ENCODE measurements around the gene ZNF605. TPM values are rescaled to one million over a fixed set of nuclear protein-coding genes. Genes with fewer than 3 reads are reported as not detected.
"Not testable (repeated sequence)": the region's sequence is repeated elsewhere in the genome, so short reads cannot be mapped to it uniquely, and the experiment has no call there.

The ZNF605 gene
- total RNA-seq, 4 donors from 2014 or later = 3.8 to 23.6 (median 16.7) TPM

- no peaks in the 10 kb centered on the region for H3K36me3 ChIP-seq
- no peaks in the 10 kb centered on the region for H3K9me3 ChIP-seq
- no peaks in the 10 kb centered on the region for H3K27me3 ChIP-seq
- DNase-seq = peak in 1 of 2 donors; percentile 25
- no peaks in the 10 kb centered on the region for H3K4me1 ChIP-seq
- intact Hi-C loops (cut with DNase I; ENCODE audit: low total_unique reads) = no loop called here
- peak overlapping the region; percentile 78 to 90 for H3K27ac ChIP-seq
- peak overlapping the region; percentile 68 to 90 for H3K4me3 ChIP-seq
- TF ChIP-seq CTCF (IDR thresholded peaks at IDR 0.05) = no peak
- no peak for TF ChIP-seq POLR2A (IDR thresholded peaks at IDR 0.05)
Measured at GRCh38 chr12:132886529-132887477, 69.3 kb downstream of the ZNF605 start.

- intact Hi-C loops (cut with DNase I; ENCODE audit: low total_unique reads) = no loop called here
- no peaks in the 10 kb centered on the region for H3K9me3 ChIP-seq
- no peak overlapping the region for H3K4me3 ChIP-seq
- DNase-seq = no peak
- TF ChIP-seq POLR2A (IDR thresholded peaks at IDR 0.05) (no peak), CTCF (IDR thresholded peaks at IDR 0.05) (no peak)
- H3K36me3 ChIP-seq = no peaks in the 10 kb centered on the region
- no peaks in the 10 kb centered on the region for H3K27me3 ChIP-seq
- no peaks in the 10 kb centered on the region for H3K4me1 ChIP-seq
- H3K27ac ChIP-seq = no peak overlapping the region
Measured at GRCh38 chr12:132881818-132882217, 74.3 kb downstream of the ZNF605 start.

DNA sequence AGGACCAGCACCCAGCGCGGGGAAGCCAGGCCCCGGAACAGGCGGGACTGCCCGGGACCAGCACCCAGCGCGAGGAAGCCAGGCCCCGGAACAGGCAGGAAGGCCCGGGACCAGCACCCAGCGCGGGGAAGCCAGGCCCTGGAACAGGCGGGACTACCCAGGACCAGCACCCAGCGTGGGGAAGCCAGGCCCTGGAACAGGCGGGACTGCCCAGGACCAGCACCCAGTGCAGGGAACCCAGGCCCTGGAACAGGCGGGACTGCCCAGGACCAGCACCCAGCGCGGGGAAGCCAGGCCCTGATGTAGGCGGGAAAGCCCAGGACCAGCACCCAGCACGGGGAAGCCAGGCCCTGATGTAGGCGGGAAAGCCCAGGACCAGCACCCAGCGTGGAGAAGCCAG is 81.5 kb downstream of the ZNF605 start:
- H3K27ac ChIP-seq; DNase-seq; H3K27me3 ChIP-seq; H3K4me3 ChIP-seq; H3K9me3 ChIP-seq; intact Hi-C loops (cut with DNase I; ENCODE audit: low total_unique reads); H3K36me3 ChIP-seq; H3K4me1 ChIP-seq: not testable (repeated sequence)

DNA sequence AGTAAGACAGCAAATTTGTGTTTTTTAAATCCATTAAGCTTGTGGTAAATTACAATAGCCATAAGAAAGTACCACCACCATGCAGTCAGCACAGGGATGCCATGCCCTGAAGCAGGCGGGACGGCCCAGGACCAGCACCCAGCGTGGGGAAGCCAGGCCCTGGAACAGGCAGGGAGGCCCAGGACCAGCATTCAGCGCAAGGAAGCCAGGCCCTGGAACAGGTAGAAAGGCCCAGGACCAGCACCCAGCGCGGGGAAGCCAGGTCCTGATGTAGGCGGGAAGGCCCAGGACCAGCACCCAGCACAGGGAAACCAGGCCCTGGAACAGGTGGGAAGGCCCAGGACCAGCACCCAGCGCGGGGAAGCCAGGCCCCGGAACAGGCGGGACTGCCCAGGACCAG is 81.9 kb downstream of the ZNF605 start:
- no peak overlapping the region for H3K27ac ChIP-seq
- H3K4me1 ChIP-seq = no peaks in the 10 kb centered on the region
- H3K9me3 ChIP-seq = no peaks in the 10 kb centered on the region
- no peak for TF ChIP-seq CTCF (IDR thresholded peaks at IDR 0.05)
- no peaks in the 10 kb centered on the region for H3K27me3 ChIP-seq
- intact Hi-C loops (cut with DNase I; ENCODE audit: low total_unique reads) = no loop called here
- H3K4me3 ChIP-seq = no peak overlapping the region
- no peak for DNase-seq
- H3K36me3 ChIP-seq = no peaks in the 10 kb centered on the region

DNA sequence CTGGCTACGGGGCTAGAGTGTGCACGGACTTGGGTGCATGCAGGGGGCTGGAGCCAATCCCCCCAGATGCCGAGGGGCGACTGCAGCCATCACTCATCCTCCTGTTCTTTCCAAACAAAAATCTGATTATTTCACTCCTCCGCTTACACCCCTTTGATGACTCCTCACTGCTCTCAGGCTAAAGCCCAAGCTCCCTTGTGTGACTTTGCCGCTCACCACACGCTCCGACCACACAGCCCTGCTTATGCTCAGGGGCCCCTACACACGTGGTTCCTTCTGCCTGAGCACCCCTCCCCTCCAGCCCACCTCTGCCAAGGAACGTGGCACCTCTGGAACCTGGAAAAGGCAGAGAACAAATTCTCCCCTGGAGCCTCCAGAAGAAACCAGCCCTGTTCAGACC is 82.4 kb downstream of the ZNF605 start:
- no peak for TF ChIP-seq CTCF (IDR thresholded peaks at IDR 0.05)
- no peak for TF ChIP-seq POLR2A (IDR thresholded peaks at IDR 0.05)
- no peak for DNase-seq
- H3K4me1 ChIP-seq = no peaks in the 10 kb centered on the region
- H3K9me3 ChIP-seq = no peaks in the 10 kb centered on the region
- H3K27me3 ChIP-seq = no peaks in the 10 kb centered on the region
- H3K4me3 ChIP-seq = no peak overlapping the region
- H3K36me3 ChIP-seq = no peaks in the 10 kb centered on the region
- intact Hi-C loops (cut with DNase I; ENCODE audit: low total_unique reads) = no loop called here
- H3K27ac ChIP-seq = no peak overlapping the region

All from uterus (tissue), 4 donors.